CD4-positive, alpha-beta T cell (primary cell): ENCODE measurements around the gene CDK15. TPM values are rescaled to one million over a fixed set of nuclear protein-coding genes. Genes with fewer than 3 reads are reported as not detected.

Experiments used
- ATAC-seq: fragments of 200-7000 bp; cut with Tn5 transposase; one replicate; pipeline ENCODE4 v1.10.0; 2022; ENCODE audit warnings: mild to moderate bottlenecking; ENCODE audit not compliant: poor library complexity
- CTCF ChIA-PET: fragments of 350-600 bp; sonication (Branson Sonifier 250); formaldehyde crosslinking; loops from one replicate; lab custom pipeline; 2021; ENCODE audit warnings: antibody characterized with exemption, inconsistent platforms; lab: Charles Lee
- POLR2A ChIA-PET: fragments of 350-600 bp; sonication (Branson Sonifier 250); formaldehyde crosslinking; loops from one replicate; lab custom pipeline; 2021; ENCODE audit warnings: antibody characterized with exemption, inconsistent platforms; lab: Charles Lee
- DNase-seq, 14 experiments: peaks; one replicate each; pipeline ENCODE4 v3.0.0-alpha.2; 2013 to 2020; ENCODE audit warnings: mixed read lengths in 2 of 14
- H3K27ac ChIP-seq, 2 donors: one replicate each; pipeline versions ENCODE4 v1.5.1 to v1.7.0; 2013; ENCODE audit warnings: low read length in 2 of 2, low read depth in 1 of 2, mild to moderate bottlenecking in 1 of 2
- H3K27me3 ChIP-seq, 2 experiments: 1 replicate in 1 of 2; 2 replicates in 1 of 2; pipeline versions ENCODE4 v1.6.1 to v1.7.0; 2013; ENCODE audit warnings: low read length in 2 of 2, control low read depth in 1 of 2, mild to moderate bottlenecking in 1 of 2, moderate library complexity in 1 of 2; ENCODE audit not compliant: insufficient read depth in 2 of 2, control insufficient read depth in 1 of 2
- H3K36me3 ChIP-seq: one replicate; pipeline ENCODE4 v1.6.1; 2013; ENCODE audit warnings: low read length, control low read depth; ENCODE audit not compliant: insufficient read depth
- H3K4me1 ChIP-seq: one replicate; pipeline ENCODE4 v1.6.1; 2013; ENCODE audit warnings: low read length, control low read depth; ENCODE audit not compliant: insufficient read depth
- H3K4me3 ChIP-seq: one replicate; pipeline ENCODE4 v1.5.1; 2013; ENCODE audit warnings: mild to moderate bottlenecking, low read length, moderate library complexity
- H3K9me3 ChIP-seq, 2 experiments: 1 replicate in 1 of 2; 2 replicates in 1 of 2; pipeline versions ENCODE4 v1.6.1 to v1.7.0; 2013; ENCODE audit warnings: low read length in 2 of 2, mild to moderate bottlenecking in 2 of 2, control low read depth in 1 of 2, moderate library complexity in 1 of 2; ENCODE audit not compliant: control insufficient read depth in 1 of 2, insufficient read depth in 1 of 2
- H3K27ac Mint-ChIP-seq: one replicate; pipeline ENCODE4 v1.8.0; 2020; ENCODE audit warnings: mixed read lengths
- H3K27me3 Mint-ChIP-seq: one replicate; pipeline ENCODE4 v1.8.0; 2021; ENCODE audit warnings: mixed read lengths
- H3K36me3 Mint-ChIP-seq: one replicate; pipeline ENCODE4 v1.8.0; 2021; ENCODE audit warnings: low read depth, mixed read lengths
- H3K4me1 Mint-ChIP-seq: one replicate; pipeline ENCODE4 v1.8.0; 2021; ENCODE audit warnings: low read depth, mixed read lengths
- H3K4me3 Mint-ChIP-seq: one replicate; pipeline ENCODE4 v1.8.0; 2020; ENCODE audit warnings: mild to moderate bottlenecking, mixed read lengths
- H3K9me3 Mint-ChIP-seq: one replicate; pipeline ENCODE4 v1.8.0; 2020; ENCODE audit warnings: mixed read lengths
- intact Hi-C, 2 experiments: fragments of 100-400 bp; cut with DNase I in 1 of 2; cut with micrococcal nuclease in 1 of 2; formaldehyde crosslinking; loops; one replicate each; pipeline versions ENCODE4 v1.15.1 to v1.9.0; 2023 to 2025; cut with DNase I, micrococcal nuclease
- total RNA-seq, 174 experiments: library from RNA in 2 of 174; stranded (reverse) in 2 of 174; gene quantifications; one replicate each; pipeline ENCODE4 v1.2.3 and lab custom pipeline; 2021 to 2026
- TF ChIP-seq, protein P1 (sequence below): fragments of 200-600 bp; IDR thresholded peaks from one replicate; pipeline ENCODE4 v1.8.0; 2022; ENCODE audit warnings: antibody characterized with exemption, mild to moderate bottlenecking

The CDK15 gene
- total RNA-seq, 2 experiments from 2014 or later: not detected

DNA sequence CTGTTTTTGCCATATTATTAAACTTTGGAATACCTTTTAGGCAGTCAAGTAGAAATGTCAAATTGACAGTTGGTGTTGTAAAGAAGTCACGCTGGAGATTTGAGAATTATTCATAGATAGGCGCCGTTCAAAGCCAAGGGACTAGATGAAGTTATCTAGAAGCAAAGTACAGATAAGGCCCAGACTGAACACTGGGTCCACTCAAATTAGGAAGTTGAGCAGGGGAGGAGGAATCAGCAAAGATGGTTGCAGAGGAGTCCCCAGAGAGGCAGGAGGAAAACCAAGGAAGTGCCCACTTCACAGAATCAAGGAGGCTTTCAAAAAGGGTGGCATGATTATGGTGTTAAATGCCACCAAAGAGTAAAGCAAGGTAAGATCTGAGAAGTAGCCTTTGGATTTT lies 16.0 kb upstream of the CDK15 start:
- H3K27ac ChIP-seq: no peak overlapping the region
- H3K4me3 Mint-ChIP-seq: no peak overlapping the region
- intact Hi-C loops: no loop called here
- H3K27ac Mint-ChIP-seq: no peak overlapping the region
- no peak overlapping the region for H3K4me3 ChIP-seq
- TF ChIP-seq, protein P1, sequence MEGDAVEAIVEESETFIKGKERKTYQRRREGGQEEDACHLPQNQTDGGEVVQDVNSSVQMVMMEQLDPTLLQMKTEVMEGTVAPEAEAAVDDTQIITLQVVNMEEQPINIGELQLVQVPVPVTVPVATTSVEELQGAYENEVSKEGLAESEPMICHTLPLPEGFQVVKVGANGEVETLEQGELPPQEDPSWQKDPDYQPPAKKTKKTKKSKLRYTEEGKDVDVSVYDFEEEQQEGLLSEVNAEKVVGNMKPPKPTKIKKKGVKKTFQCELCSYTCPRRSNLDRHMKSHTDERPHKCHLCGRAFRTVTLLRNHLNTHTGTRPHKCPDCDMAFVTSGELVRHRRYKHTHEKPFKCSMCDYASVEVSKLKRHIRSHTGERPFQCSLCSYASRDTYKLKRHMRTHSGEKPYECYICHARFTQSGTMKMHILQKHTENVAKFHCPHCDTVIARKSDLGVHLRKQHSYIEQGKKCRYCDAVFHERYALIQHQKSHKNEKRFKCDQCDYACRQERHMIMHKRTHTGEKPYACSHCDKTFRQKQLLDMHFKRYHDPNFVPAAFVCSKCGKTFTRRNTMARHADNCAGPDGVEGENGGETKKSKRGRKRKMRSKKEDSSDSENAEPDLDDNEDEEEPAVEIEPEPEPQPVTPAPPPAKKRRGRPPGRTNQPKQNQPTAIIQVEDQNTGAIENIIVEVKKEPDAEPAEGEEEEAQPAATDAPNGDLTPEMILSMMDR: no peak
- H3K36me3 Mint-ChIP-seq: no peaks in the 10 kb centered on the region
- H3K9me3 Mint-ChIP-seq: no peaks in the 10 kb centered on the region
- ChIA-PET CTCF (no interaction called here), POLR2A (no interaction called here)
- no peaks in the 10 kb centered on the region for H3K9me3 ChIP-seq
- no peaks in the 10 kb centered on the region for H3K36me3 ChIP-seq
- H3K4me1 ChIP-seq: no peaks in the 10 kb centered on the region
- no peak for ATAC-seq
- peaks cover 12% of the 10 kb centered on the region for H3K27me3 Mint-ChIP-seq
- no peak for DNase-seq
- no peaks in the 10 kb centered on the region for H3K27me3 ChIP-seq
- H3K4me1 Mint-ChIP-seq: no peaks in the 10 kb centered on the region

GRCh38 chr2:201790989-201791388 lies 15.3 kb upstream of the CDK15 start:
- H3K9me3 Mint-ChIP-seq: no peaks in the 10 kb centered on the region
- H3K9me3 ChIP-seq: no peaks in the 10 kb centered on the region
- H3K4me1 ChIP-seq: no peaks in the 10 kb centered on the region
- H3K27ac Mint-ChIP-seq: no peak overlapping the region
- H3K27ac ChIP-seq: no peak overlapping the region
- no peak overlapping the region for H3K4me3 ChIP-seq
- H3K27me3 ChIP-seq: no peaks in the 10 kb centered on the region
- ATAC-seq (no peak), DNase-seq (no peak)
- H3K36me3 Mint-ChIP-seq: no peaks in the 10 kb centered on the region
- intact Hi-C loops: no loop called here
- H3K4me1 Mint-ChIP-seq: no peaks in the 10 kb centered on the region
- peaks cover 12% of the 10 kb centered on the region for H3K27me3 Mint-ChIP-seq
- ChIA-PET CTCF (no interaction called here), POLR2A (no interaction called here)
- TF ChIP-seq, protein P1: no peak
- no peaks in the 10 kb centered on the region for H3K36me3 ChIP-seq
- H3K4me3 Mint-ChIP-seq: no peak overlapping the region

GRCh38 chr2:201793631-201794030 lies 12.7 kb upstream of the CDK15 start:
- Histone ChIP-seq H3K27ac (no peak overlapping the region), H3K4me1 (no peaks in the 10 kb centered on the region), H3K9me3 (no peaks in the 10 kb centered on the region), H3K27me3 (no peaks in the 10 kb centered on the region), H3K4me3 (no peak overlapping the region), H3K36me3 (no peaks in the 10 kb centered on the region)
- CTCF ChIA-PET: no interaction called here
- ATAC-seq: no peak
- intact Hi-C loops: no loop called here
- Mint-ChIP-seq H3K9me3 (no peaks in the 10 kb centered on the region), H3K27ac (no peak overlapping the region), H3K4me1 (no peaks in the 10 kb centered on the region), H3K4me3 (no peak overlapping the region), H3K27me3 (peaks cover 17% of the 10 kb centered on the region), H3K36me3 (no peaks in the 10 kb centered on the region)
- TF ChIP-seq, protein P1: no peak
- POLR2A ChIA-PET: no interaction called here
- no peak for DNase-seq
